Trophoblast cell (in vitro differentiated cells and primary cell): Measurements from ENCODE around the gene ANO2.
A peak's percentile ranks its signal among the peaks of the same experiment; 100 is the strongest.

Source experiments
- DNase-seq, 2 donors: peaks; one replicate each; pipeline ENCODE4 v3.0.0-alpha.2; 2016
- H2AFZ ChIP-seq: 2 replicates; pipeline ENCODE4 v1.6.1; 2013; ENCODE audit warnings: low read length, moderate library complexity, mild to moderate bottlenecking; ENCODE audit not compliant: insufficient read depth, poor library complexity
- H2AK5ac ChIP-seq: 2 replicates; pipeline ENCODE4 v1.6.1; 2013; ENCODE audit warnings: mild to moderate bottlenecking, low read length
- H2BK120ac ChIP-seq: 2 replicates; pipeline ENCODE4 v1.6.1; 2013; ENCODE audit warnings: low read length, mild to moderate bottlenecking, moderate library complexity; ENCODE audit not compliant: insufficient read depth, poor library complexity
- H2BK12ac ChIP-seq: 2 replicates; pipeline ENCODE4 v1.6.1; 2013; ENCODE audit warnings: mild to moderate bottlenecking, low read length, moderate library complexity
- H2BK5ac ChIP-seq: 2 replicates; pipeline ENCODE4 v1.6.1; 2013; ENCODE audit warnings: low read length, low read depth, moderate library complexity, mild to moderate bottlenecking; ENCODE audit not compliant: poor library complexity
- H3K14ac ChIP-seq: 2 replicates; pipeline ENCODE4 v1.6.1; 2013; ENCODE audit warnings: mild to moderate bottlenecking, low read length
- H3K18ac ChIP-seq: 2 replicates; pipeline ENCODE4 v1.6.1; 2013; ENCODE audit warnings: mild to moderate bottlenecking, low read length
- H3K23ac ChIP-seq: 2 replicates; pipeline ENCODE4 v1.6.1; 2013; ENCODE audit warnings: low read length
- H3K27ac ChIP-seq: 2 replicates; pipeline ENCODE4 v1.5.1; 2013; ENCODE audit warnings: low read depth, mild to moderate bottlenecking, inconsistent platforms, low read length, moderate library complexity
- H3K27me3 ChIP-seq: 2 replicates; pipeline ENCODE4 v1.6.1; 2013; ENCODE audit warnings: inconsistent platforms, mild to moderate bottlenecking, low read length, moderate library complexity; ENCODE audit not compliant: insufficient read depth
- H3K36me3 ChIP-seq, 2 experiments: 1 replicate in 1 of 2; 2 replicates in 1 of 2; pipeline ENCODE4 v1.6.1; 2013; ENCODE audit warnings: low read length in 2 of 2, mild to moderate bottlenecking in 2 of 2, moderate library complexity in 1 of 2; ENCODE audit not compliant: insufficient read depth in 2 of 2, control insufficient read depth in 1 of 2
- H3K4ac ChIP-seq: 2 replicates; pipeline ENCODE4 v1.6.1; 2013; ENCODE audit warnings: low read depth, mild to moderate bottlenecking, low read length, moderate library complexity
- H3K4me1 ChIP-seq, 2 experiments: 1 replicate in 1 of 2; 2 replicates in 1 of 2; pipeline ENCODE4 v1.6.1; 2013; ENCODE audit warnings: low read length in 2 of 2, mild to moderate bottlenecking in 2 of 2, moderate library complexity in 1 of 2; ENCODE audit not compliant: insufficient read depth in 2 of 2, control insufficient read depth in 1 of 2
- H3K4me2 ChIP-seq: 2 replicates; pipeline ENCODE4 v1.6.1; 2013; ENCODE audit warnings: inconsistent platforms, mild to moderate bottlenecking, low read length, moderate library complexity
- H3K4me3 ChIP-seq: 2 replicates; pipeline ENCODE4 v1.5.1; 2013; ENCODE audit warnings: mild to moderate bottlenecking, low read depth, low read length, inconsistent platforms
- H3K79me1 ChIP-seq: one replicate; pipeline ENCODE4 v1.6.1; 2013; ENCODE audit warnings: low read length
- H3K79me2 ChIP-seq: 2 replicates; pipeline ENCODE4 v1.6.1; 2013; ENCODE audit warnings: low read length, mild to moderate bottlenecking; ENCODE audit not compliant: control insufficient read depth, insufficient read depth, poor library complexity
- H3K9ac ChIP-seq: 2 replicates; pipeline ENCODE4 v1.6.1; 2013; ENCODE audit warnings: mild to moderate bottlenecking, low read length
- H3K9me3 ChIP-seq: 2 replicates; pipeline ENCODE4 v1.6.1; 2013; ENCODE audit warnings: low read depth, mild to moderate bottlenecking, control low read depth, inconsistent platforms, low read length; ENCODE audit not compliant: insufficient read depth
- H4K12ac ChIP-seq: 2 replicates; pipeline ENCODE4 v1.6.1; 2013; ENCODE audit warnings: low read depth, mild to moderate bottlenecking, low read length, moderate library complexity
- H4K8ac ChIP-seq: 2 replicates; pipeline ENCODE4 v1.6.1; 2013; ENCODE audit warnings: low read depth, mild to moderate bottlenecking, low read length, moderate library complexity
- H4K91ac ChIP-seq: one replicate; pipeline ENCODE4 v1.6.1; 2013; ENCODE audit warnings: low read depth, mild to moderate bottlenecking, low read length, moderate library complexity
- WGBS: extraction: QIAGEN DNeasy Blood & Tissue Kit; methylation state at CpG from one replicate; pipeline ENCODE4 v1.1.7; 2013; ENCODE audit warnings: missing lambda C conversion rate; ENCODE audit not compliant: insufficient read length, insufficient coverage; ENCODE audit errors: extremely low coverage; 5-methylcytosine and 5-hydroxymethylcytosine counted together

ANO2 gene

GRCh38 chr12:5650829-5651461 lies 294.1 kb downstream of the ANO2 start:
- Histone ChIP-seq H3K4ac (no peak overlapping the region), H3K79me1 (no peaks in the 10 kb centered on the region), H3K9ac (no peak overlapping the region), H3K4me3 (no peak overlapping the region), H3K14ac (no peak overlapping the region), H3K27me3 (no peaks in the 10 kb centered on the region), H4K12ac (no peak overlapping the region), H2AFZ (no peak overlapping the region), H3K36me3 (no peaks in the 10 kb centered on the region), H2BK12ac (no peak overlapping the region), H3K23ac (no peak overlapping the region), H3K27ac (no peak overlapping the region), H3K4me1 (no peaks in the 10 kb centered on the region), H3K79me2 (no peaks in the 10 kb centered on the region), H3K4me2 (no peak overlapping the region), H4K91ac (no peak overlapping the region), H3K9me3 (no peaks in the 10 kb centered on the region), H2BK120ac (no peak overlapping the region), H2BK5ac (no peak overlapping the region), H3K18ac (no peak overlapping the region), H2AK5ac (no peak overlapping the region), H4K8ac (no peak overlapping the region)
- no peak for DNase-seq
- no CpG with 5 or more reads among the region's 1 CpG for WGBS

GRCh38 chr12:5650281-5650680 lies 294.8 kb downstream of the ANO2 start:
- DNase-seq = no peak
- no peak overlapping the region for H2BK12ac ChIP-seq
- no peak overlapping the region for H3K4ac ChIP-seq
- no peak overlapping the region for H2BK120ac ChIP-seq
- no CpG with 5 or more reads among the region's 2 CpGs for WGBS
- no peaks in the 10 kb centered on the region for H3K27me3 ChIP-seq
- no peak overlapping the region for H2AFZ ChIP-seq
- no peak overlapping the region for H4K12ac ChIP-seq
- no peaks in the 10 kb centered on the region for H3K79me1 ChIP-seq
- H3K9ac ChIP-seq = no peak overlapping the region
- no peak overlapping the region for H3K18ac ChIP-seq
- H3K14ac ChIP-seq = no peak overlapping the region
- no peak overlapping the region for H3K23ac ChIP-seq
- no peak overlapping the region for H4K8ac ChIP-seq
- no peak overlapping the region for H3K27ac ChIP-seq
- no peak overlapping the region for H4K91ac ChIP-seq
- H3K4me1 ChIP-seq = no peaks in the 10 kb centered on the region
- no peak overlapping the region for H2AK5ac ChIP-seq
- no peaks in the 10 kb centered on the region for H3K79me2 ChIP-seq
- no peak overlapping the region for H3K4me3 ChIP-seq
- H3K9me3 ChIP-seq = no peaks in the 10 kb centered on the region
- no peak overlapping the region for H3K4me2 ChIP-seq
- no peak overlapping the region for H2BK5ac ChIP-seq
- H3K36me3 ChIP-seq = no peaks in the 10 kb centered on the region

GRCh38 chr12:5648692-5649359 lies 296.2 kb downstream of the ANO2 start:
- H2BK12ac ChIP-seq = no peak overlapping the region
- no peaks in the 10 kb centered on the region for H3K4me1 ChIP-seq
- H3K23ac ChIP-seq = no peak overlapping the region
- no peak overlapping the region for H2AFZ ChIP-seq
- peak in 1 of 2 donors; percentile 60 for DNase-seq
- H2BK5ac ChIP-seq = no peak overlapping the region
- no peak overlapping the region for H4K91ac ChIP-seq
- no peaks in the 10 kb centered on the region for H3K9me3 ChIP-seq
- H4K12ac ChIP-seq = no peak overlapping the region
- no peak overlapping the region for H2AK5ac ChIP-seq
- H2BK120ac ChIP-seq = no peak overlapping the region
- H3K27ac ChIP-seq = no peak overlapping the region
- no peak overlapping the region for H3K4ac ChIP-seq
- no peaks in the 10 kb centered on the region for H3K79me1 ChIP-seq
- no peaks in the 10 kb centered on the region for H3K36me3 ChIP-seq
- H3K4me3 ChIP-seq = no peak overlapping the region
- H3K9ac ChIP-seq = no peak overlapping the region
- no peak overlapping the region for H3K4me2 ChIP-seq
- H3K27me3 ChIP-seq = no peaks in the 10 kb centered on the region
- H3K14ac ChIP-seq = no peak overlapping the region
- H3K18ac ChIP-seq = no peak overlapping the region
- H3K79me2 ChIP-seq = no peaks in the 10 kb centered on the region
- no CpG with 5 or more reads among the region's 9 CpGs for WGBS
- no peak overlapping the region for H4K8ac ChIP-seq

- no peaks in the 10 kb centered on the region for H3K27me3 ChIP-seq
- DNase-seq = no peak
- H3K18ac ChIP-seq = no peak overlapping the region
- no peak overlapping the region for H2BK12ac ChIP-seq
- H3K23ac ChIP-seq = no peak overlapping the region
- no peak overlapping the region for H2BK120ac ChIP-seq
- H2BK5ac ChIP-seq = no peak overlapping the region
- H3K9ac ChIP-seq = no peak overlapping the region
- H3K4me2 ChIP-seq = no peak overlapping the region
- no peaks in the 10 kb centered on the region for H3K36me3 ChIP-seq
- H3K79me2 ChIP-seq = no peaks in the 10 kb centered on the region
- no peak overlapping the region for H4K8ac ChIP-seq
- H3K14ac ChIP-seq = no peak overlapping the region
- H2AFZ ChIP-seq = no peak overlapping the region
- no peak overlapping the region for H3K4me3 ChIP-seq
- H3K4ac ChIP-seq = no peak overlapping the region
- WGBS = no CpG with 5 or more reads among the region's 2 CpGs
- H4K91ac ChIP-seq = no peak overlapping the region
- H2AK5ac ChIP-seq = no peak overlapping the region
- no peak overlapping the region for H4K12ac ChIP-seq
- no peak overlapping the region for H3K27ac ChIP-seq
- no peaks in the 10 kb centered on the region for H3K9me3 ChIP-seq
- no peaks in the 10 kb centered on the region for H3K79me1 ChIP-seq
- H3K4me1 ChIP-seq = no peaks in the 10 kb centered on the region
These were observed 301.8 kb downstream of the ANO2 start for GRCh38 chr12:5643266-5643665.
